Heart right ventricle (tissue), 16 donors: Measurements from ENCODE around the gene PRKD1. TPM values are rescaled to one million over a fixed set of nuclear protein-coding genes. Genes with fewer than 3 reads are reported as not detected.

Experiments used
- ATAC-seq, 8 donors: fragments of 200-7000 bp; cut with Tn5 transposase; one replicate each; pipeline ENCODE4 v1.9.1; 2020; ENCODE audit warnings: mild to moderate bottlenecking in 8 of 8, moderate library complexity in 8 of 8, moderate number of reproducible peaks in 1 of 8
- DNase-seq, 2 donors: peaks; one replicate each; pipeline ENCODE4 v3.0.0-alpha.2; 2020
- H3K27ac ChIP-seq, 10 donors: fragments of 200-600 bp; sonication (generic) in 2 of 10; one replicate each; pipeline versions ENCODE4 v1.5.0 to v1.8.0; 2020 to 2022; ENCODE audit warnings: mild to moderate bottlenecking in 3 of 10
- H3K27me3 ChIP-seq, 7 donors: fragments of 200-600 bp; one replicate each; pipeline ENCODE4 v1.8.0; 2021 to 2022; ENCODE audit warnings: mild to moderate bottlenecking in 2 of 7
- H3K36me3 ChIP-seq, 9 donors: fragments of 200-600 bp; sonication (generic) in 1 of 9; one replicate each; pipeline versions ENCODE4 v1.5.0 to v1.8.0; 2020 to 2022; ENCODE audit warnings: mild to moderate bottlenecking in 2 of 9
- H3K4me1 ChIP-seq, 9 donors: fragments of 200-600 bp; sonication (generic) in 1 of 9; one replicate each; pipeline versions ENCODE4 v1.5.0 to v1.8.0; 2020 to 2022; ENCODE audit warnings: mild to moderate bottlenecking in 4 of 9
- H3K4me3 ChIP-seq, 10 donors: fragments of 200-600 bp; sonication (generic) in 2 of 10; one replicate each; pipeline versions ENCODE4 v1.5.0 to v1.8.0; 2020 to 2022; ENCODE audit warnings: mild to moderate bottlenecking in 7 of 10, moderate library complexity in 2 of 10
- H3K9me3 ChIP-seq, 11 donors: fragments of 200-600 bp in 10 of 11; sonication (generic) in 2 of 11; one replicate each; pipeline versions ENCODE4 v1.5.0 to v1.8.0; 2013 to 2022; ENCODE audit warnings: mild to moderate bottlenecking in 2 of 11, control low read depth in 1 of 11, moderate library complexity in 1 of 11
- CTCF ChIP-seq, 9 donors: fragments of 200-600 bp; sonication (generic) in 2 of 9; IDR thresholded peaks; one replicate each; pipeline versions ENCODE4 v1.5.0 to v1.8.0; 2021 to 2022; ENCODE audit warnings: antibody characterized with exemption in 9 of 9, mild to moderate bottlenecking in 5 of 9, moderate library complexity in 1 of 9
- WGBS, 2 donors: extraction: QIAGEN DNeasy Blood & Tissue Kit; methylation state at CpG; one replicate each; pipeline ENCODE4 v1.1.7; 2013; ENCODE audit warnings: inconsistent platforms in 1 of 2; 5-methylcytosine and 5-hydroxymethylcytosine counted together
- intact Hi-C, 10 donors: fragments of 100-400 bp; cut with DNase I; formaldehyde crosslinking; loops; one replicate each; pipeline versions ENCODE4 v1.11.1 to v1.14.2; 2022
- polyA plus RNA-seq, 2 donors: library from polyadenylated mRNA; stranded (reverse); fragments of 200-250 nt; gene quantifications; one replicate each; pipeline ENCODE4 v1.2.3, GENCODE V29; 2013
- total RNA-seq, 10 donors: library from RNA; stranded (reverse); fragmentation: NEBNext Ultra II Directional in 3 of 10; extraction: Animal tissue kit (Norgen Biotek cat#: 25700) in 3 of 10; gene quantifications; one replicate each; pipeline versions ENCODE4 v1.2.1 to v1.2.4, GENCODE V29; 2021 to 2023
- donor health status: Arrhythmogenic right ventricular cardiomyopathy.
- donor health status: ischemic (EF 13 %, LVEDD 7.1; RV severe dilation, severe dysfunction).
- donor health status: healthy with polysubstance abuse.
- donor health status: DM: no; HTN: yes; CAD: no.
- donor health status: DM: no; HTN: no; CAD: no.
- donor health status: ischemic (EF 25% LVEDD 6.9; RV normal size, moderate dysfunction).
- donor health status: ischemic (EF 25% LVEDD 5.7; RV mildly dilated, moderate dysfunction).
- donor health status: healthy.
- donor health status: DM: yes; HTN: yes; CAD: no.
- donor health status: Ischemic cardiomyopathy.
- donor health status: ischemic (EF 35%, LVEDD 5.7; RV mildly dilated, moderate dysfunction).
- donor health status: nonischemic (EF 11% LVEDD 7.7; RV severe dilation, severe dysfunction).
- donor health status: DM: yes; HTN: yes; CAD: no.
- donor health status: PGD.
- donor health status: ischemic (EF 29% LVEDD 5.4; RV normal size, mild dysfunction).
- donor health status: nonischemic (EF 23%, LVEDD 6.1; RV moderate dilation, normal function).

Gene PRKD1
- total and polyA plus RNA-seq, 12 donors = 1.7 to 4.3 (median 2.5) TPM

- Histone ChIP-seq H3K36me3 (peaks cover 0 to 16% (median 0%) of the 10 kb centered on the region in 9 donors), H3K27me3 (no peaks in the 10 kb centered on the region), H3K4me1 (peaks cover 0 to 16% (median 8%) of the 10 kb centered on the region in 9 donors), H3K27ac (no peak overlapping the region), H3K4me3 (no peak overlapping the region), H3K9me3 (peaks cover 0 to 30% (median 16%) of the 10 kb centered on the region in 11 donors)
- DNase-seq (no peak), ATAC-seq (no peak)
- intact Hi-C loops = no loop called here
- TF ChIP-seq CTCF (IDR thresholded peaks at IDR 0.05) = no peak
Measured at GRCh38 chr14:29652571-29652970, 275.1 kb downstream of the PRKD1 start.

GRCh38 chr14:29650554-29651269 is 276.9 kb downstream of the PRKD1 start:
- intact Hi-C loops = no loop called here
- H3K4me3 ChIP-seq = no peak overlapping the region
- 88 to 90% methylated on average over 4 of the region's 4 CpGs for WGBS, 2 donors

GRCh38 chr14:29649170-29649569 is 278.5 kb downstream of the PRKD1 start:
- intact Hi-C loops = no loop called here
- 98 to 99% methylated on average over 3 of the region's 3 CpGs for WGBS, 2 donors

More at GRCh38 chr14:29650554-29651269, 276.9 kb downstream of the PRKD1 start:
- Histone ChIP-seq H3K36me3 (peaks cover 0 to 19% (median 0%) of the 10 kb centered on the region in 9 donors), H3K9me3 (peaks cover 0 to 49% (median 24%) of the 10 kb centered on the region in 11 donors), H3K27ac (no peak overlapping the region), H3K27me3 (no peaks in the 10 kb centered on the region), H3K4me1 (peaks cover 0 to 14% (median 8%) of the 10 kb centered on the region in 9 donors)
- ATAC-seq (no peak), DNase-seq (no peak)
- TF ChIP-seq CTCF (IDR thresholded peaks at IDR 0.05) = no peak

DNA sequence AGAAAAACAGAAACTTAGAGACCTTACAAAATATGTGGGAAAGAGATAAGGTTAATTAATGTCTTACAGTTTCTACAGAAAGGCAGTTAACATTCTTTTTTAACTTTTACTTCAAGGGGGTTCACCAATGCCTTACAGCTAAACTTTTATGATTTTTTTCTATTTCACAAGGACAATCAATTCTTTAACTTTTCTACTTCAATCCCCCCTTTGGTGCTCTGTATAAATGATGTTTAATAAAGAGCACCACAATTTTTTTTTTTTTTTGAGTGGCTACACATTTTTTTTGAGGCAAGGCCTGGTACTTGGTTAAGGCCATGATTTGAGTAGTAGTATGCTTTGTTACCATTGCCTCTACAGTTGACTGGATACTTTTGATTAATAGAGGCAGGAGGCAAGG is 279.6 kb downstream of the PRKD1 start:
- TF ChIP-seq CTCF (IDR thresholded peaks at IDR 0.05) = no peak
- no peak overlapping the region for H3K27ac ChIP-seq
- peaks cover 0 to 49% (median 24%) of the 10 kb centered on the region in 11 donors for H3K9me3 ChIP-seq
- H3K4me1 ChIP-seq = peaks cover 0 to 6% (median 0%) of the 10 kb centered on the region in 9 donors
- no peak overlapping the region for H3K4me3 ChIP-seq
- H3K27me3 ChIP-seq = no peaks in the 10 kb centered on the region
- no peak for ATAC-seq
- H3K36me3 ChIP-seq = peaks cover 0 to 19% (median 0%) of the 10 kb centered on the region in 9 donors
- intact Hi-C loops = no loop called here
- no peak for DNase-seq

More at GRCh38 chr14:29649170-29649569, 278.5 kb downstream of the PRKD1 start:
- DNase-seq (no peak), ATAC-seq (no peak)
- Histone ChIP-seq H3K36me3 (peaks cover 0 to 19% (median 0%) of the 10 kb centered on the region in 9 donors), H3K27me3 (no peaks in the 10 kb centered on the region), H3K4me3 (no peak overlapping the region), H3K27ac (no peak overlapping the region), H3K4me1 (peaks cover 0 to 2% (median 0%) of the 10 kb centered on the region in 9 donors), H3K9me3 (peaks cover 0 to 49% (median 24%) of the 10 kb centered on the region in 11 donors)
- no peak for TF ChIP-seq CTCF (IDR thresholded peaks at IDR 0.05)
